ENCODE measurements around the gene SGSM2.

GRCh38 chr17:2369039-2369438, 31.7 kb downstream of the SGSM2 start:
- TF ChIP-seq POLR2A (IDR thresholded peaks at IDR 0.05; ENCODE audit: low read depth, low read length) (no peak), POLR2AphosphoS5 (IDR thresholded peaks at IDR 0.05; ENCODE audit: low read depth, low read length) (no peak)
